Skin epidermis (tissue), 12 donors: Measurements from ENCODE around the gene UNC5C.

Experiments
- H3K27ac ChIP-seq, 21 experiments: fragments of 200-600 bp; sonication (generic) in 11 of 21; one replicate each; pipeline ENCODE4 v1.5.0; 2020; ENCODE audit warnings: mild to moderate bottlenecking in 3 of 21, inconsistent platforms in 2 of 21, moderate library complexity in 2 of 21
- H3K4me3 ChIP-seq, 7 experiments: fragments of 200-600 bp; sonication (generic) in 2 of 7; one replicate each; pipeline ENCODE4 v1.5.0; 2020; ENCODE audit warnings: inconsistent platforms in 2 of 7, mild to moderate bottlenecking in 2 of 7, moderate library complexity in 1 of 7

Gene UNC5C

DNA sequence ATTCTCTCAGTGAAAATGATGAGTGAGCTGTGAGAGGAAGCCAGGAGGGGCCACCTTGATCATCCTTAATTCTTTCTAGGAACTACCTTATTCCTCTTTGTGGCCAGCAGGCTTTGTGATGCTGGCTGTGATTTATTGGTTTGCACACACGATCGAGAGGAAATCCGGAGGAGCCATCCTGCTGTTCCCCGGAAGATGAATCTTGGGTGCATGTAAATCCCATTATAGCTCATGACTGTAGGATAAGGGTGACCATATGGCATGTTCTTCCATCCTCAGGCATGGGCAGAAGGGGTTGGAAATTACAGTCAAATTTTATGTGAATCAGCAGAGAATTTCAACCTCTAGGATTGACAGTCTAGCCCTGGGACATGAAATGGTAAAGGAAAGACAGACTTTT, 254.5 kb downstream of the UNC5C start:
- H3K4me3 ChIP-seq = no peak overlapping the region
- H3K27ac ChIP-seq = no peak overlapping the region

DNA sequence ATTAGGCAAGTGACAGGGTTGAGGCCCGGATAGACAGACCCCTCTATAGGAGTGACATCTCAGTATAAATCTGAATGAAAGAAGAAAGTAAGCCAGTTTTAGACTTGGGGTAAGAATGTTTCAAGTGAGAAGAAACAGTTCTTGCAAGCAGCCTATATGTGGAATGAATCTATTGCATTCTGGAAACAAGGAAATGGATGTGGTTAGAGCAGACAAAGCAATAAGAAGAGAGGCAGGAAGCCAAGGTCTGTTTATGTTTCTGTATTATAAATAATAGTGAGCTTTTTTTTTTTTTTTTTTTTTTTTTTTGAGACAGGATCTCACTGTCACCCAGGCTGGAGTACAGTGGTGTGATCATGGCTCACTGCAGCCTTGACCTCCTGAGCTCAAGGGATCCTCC, 255.8 kb downstream of the UNC5C start:
- H3K4me3 ChIP-seq = no peak overlapping the region
- H3K27ac ChIP-seq = no peak overlapping the region

DNA sequence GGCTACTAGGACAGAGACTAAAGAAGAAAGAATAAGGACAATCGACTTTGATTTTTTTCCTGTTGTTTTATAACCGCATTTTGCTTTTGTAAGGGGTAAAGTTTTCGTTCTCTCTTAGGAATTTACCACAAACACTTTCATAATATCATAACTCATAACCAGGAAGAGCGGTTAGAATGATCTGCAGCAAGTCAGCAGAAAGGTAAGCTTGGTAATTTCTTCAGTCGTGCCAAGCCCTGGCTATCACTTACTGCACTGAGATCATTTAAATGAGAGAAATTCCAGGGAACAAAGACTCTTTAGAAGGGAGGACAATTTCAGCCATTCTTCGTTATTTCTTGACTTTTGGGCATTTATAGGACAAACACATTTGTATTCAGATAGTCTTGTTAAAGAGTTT, 258.1 kb downstream of the UNC5C start:
- Histone ChIP-seq H3K4me3 (no peak overlapping the region), H3K27ac (no peak overlapping the region)

DNA sequence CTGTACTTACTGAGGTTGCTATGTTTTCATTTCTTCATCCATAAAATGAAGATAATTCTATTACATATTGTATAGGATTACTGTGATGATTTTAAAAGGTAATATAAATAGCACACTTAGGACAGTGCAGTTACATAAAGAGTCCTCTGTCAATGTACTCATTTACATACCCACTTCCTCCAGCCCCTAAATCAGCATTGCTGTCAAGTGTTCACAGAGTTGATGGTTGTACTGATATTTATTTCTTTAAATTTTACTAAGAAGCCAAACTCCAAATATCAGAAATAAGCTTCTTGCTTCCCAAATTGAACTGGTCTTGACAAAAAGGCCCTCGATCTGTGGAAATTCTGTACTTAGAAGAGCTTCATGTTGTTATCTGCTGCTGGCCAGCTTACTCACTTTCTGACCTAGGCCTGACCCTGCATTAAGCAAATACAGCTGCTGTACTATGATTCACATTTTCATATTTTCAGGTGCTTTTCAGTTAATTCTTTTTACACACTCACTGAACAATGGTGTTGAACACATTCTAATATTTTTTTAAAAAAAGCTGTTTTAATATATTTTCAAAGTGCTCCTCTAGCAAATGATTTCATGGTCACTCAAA, 259.6 kb downstream of the UNC5C start:
- H3K27ac ChIP-seq = no peak overlapping the region
- no peak overlapping the region for H3K4me3 ChIP-seq

DNA sequence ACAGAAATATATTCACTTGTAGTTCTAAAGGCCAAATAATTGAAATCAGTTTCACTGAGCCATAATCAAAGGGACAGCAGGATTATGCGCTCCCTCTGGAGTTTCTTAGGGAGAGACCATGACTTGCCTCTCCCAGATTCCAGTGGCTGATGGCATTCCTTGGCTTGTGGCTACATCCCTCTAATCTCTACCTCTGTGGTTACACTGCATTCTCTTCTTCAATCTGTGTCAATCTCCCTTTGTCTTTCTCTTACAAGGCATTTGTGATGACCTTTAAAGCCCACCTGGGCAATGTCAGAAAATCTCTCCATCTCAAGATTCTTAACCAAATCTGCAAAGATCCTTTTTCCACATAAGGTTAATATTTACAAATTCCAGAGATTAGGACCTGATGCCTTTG, 260.2 kb downstream of the UNC5C start:
- Histone ChIP-seq H3K4me3 (no peak overlapping the region), H3K27ac (no peak overlapping the region)

DNA sequence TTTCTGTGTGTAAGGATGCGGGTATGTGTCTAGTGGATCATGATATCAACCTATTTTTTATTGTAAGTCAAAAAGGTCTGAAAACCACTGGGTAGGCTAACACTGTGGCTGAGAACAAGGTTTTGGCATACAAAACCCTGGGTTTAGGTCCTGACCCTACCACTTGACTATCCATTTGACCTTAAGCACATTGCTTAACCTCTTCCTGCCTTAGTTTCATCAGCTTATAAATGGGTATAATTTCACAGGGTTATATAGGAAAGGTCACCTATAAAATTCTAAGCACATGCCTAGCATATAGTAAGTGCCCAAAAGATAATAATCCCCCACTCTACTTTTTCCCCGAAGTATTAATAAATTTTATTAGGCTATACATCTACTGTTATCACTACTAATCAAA, 263.0 kb downstream of the UNC5C start:
- H3K4me3 ChIP-seq = no peak overlapping the region

DNA sequence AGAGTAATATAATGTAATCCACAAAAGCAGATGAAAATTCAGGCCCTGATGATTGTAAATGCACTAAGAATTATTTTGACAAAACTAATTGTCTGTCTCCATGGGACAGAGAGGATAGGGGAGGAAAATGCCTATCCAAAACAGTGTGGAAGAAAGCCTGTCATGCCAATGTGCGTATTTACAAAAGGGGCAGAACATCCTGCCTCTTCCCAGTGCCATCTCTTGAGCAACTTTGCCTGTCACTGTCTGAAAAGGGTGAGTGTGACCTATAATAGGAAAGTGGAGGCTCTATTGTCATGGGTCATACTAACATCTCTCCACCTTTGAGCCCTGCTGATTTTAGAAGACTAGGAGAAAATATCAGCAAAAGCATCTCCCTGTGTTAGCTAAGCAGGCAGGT, 264.1 kb downstream of the UNC5C start:
- Histone ChIP-seq H3K4me3 (no peak overlapping the region), H3K27ac (no peak overlapping the region)

More for the DNA sequence above, 263.0 kb downstream of the UNC5C start:
- no peak overlapping the region for H3K27ac ChIP-seq

DNA sequence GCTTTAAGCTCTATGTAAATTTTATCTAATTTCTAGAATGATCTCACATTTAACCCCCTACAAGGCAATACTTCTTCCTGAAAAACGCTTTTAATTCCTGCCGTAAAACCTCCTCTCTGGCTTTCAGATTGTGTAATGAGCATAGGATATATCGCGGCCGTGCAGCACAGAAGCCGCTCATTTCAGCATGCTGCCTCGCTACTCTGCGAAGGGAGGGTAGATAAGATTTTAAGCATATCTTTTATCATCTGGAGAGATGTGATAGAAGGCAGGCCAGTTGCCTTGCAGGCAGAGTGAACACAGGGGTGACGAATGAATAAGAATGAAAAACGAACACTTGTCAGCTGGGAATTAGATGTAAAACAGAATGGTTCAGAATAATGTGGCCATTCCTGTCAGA, 265.5 kb downstream of the UNC5C start:
- Histone ChIP-seq H3K4me3 (no peak overlapping the region), H3K27ac (no peak overlapping the region)

DNA sequence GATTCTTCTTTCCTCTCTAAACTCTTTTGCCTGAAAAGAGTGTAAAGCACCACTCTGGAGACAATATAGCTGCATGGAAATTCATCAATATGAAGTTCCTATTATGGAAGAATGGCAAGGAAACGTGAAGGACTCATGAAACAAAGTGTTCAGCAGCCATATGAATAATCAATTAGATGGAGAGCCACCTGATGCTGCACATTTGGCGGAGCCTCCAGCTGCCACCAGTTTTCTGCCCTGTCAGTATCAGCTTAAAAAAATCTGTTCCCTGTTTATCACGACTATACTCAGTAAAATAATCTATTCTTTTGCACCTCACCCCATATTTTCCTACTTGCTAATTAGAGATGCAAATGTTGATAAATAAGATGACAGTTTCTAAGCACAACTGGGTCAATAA, 276.0 kb downstream of the UNC5C start:
- Histone ChIP-seq H3K27ac (no peak overlapping the region), H3K4me3 (no peak overlapping the region)

DNA sequence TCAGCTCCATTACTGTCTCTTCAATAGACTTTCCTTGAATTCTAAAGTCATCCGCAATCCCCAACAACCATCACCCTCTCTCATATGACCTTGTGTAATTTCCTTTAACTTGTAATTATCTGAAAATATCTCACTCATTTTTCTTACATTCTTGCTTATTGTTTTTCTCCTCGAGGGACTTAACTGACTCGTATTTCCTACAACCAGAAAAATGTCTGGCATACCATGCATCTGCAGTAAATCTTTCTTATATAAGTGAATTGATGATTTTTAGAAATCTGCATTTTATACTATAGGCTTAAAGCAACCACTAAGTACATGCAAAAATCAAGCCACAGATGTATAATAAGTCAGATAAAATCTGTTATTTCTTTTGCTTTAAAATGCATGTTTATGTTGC, 276.7 kb downstream of the UNC5C start:
- Histone ChIP-seq H3K4me3 (no peak overlapping the region), H3K27ac (no peak overlapping the region)

DNA sequence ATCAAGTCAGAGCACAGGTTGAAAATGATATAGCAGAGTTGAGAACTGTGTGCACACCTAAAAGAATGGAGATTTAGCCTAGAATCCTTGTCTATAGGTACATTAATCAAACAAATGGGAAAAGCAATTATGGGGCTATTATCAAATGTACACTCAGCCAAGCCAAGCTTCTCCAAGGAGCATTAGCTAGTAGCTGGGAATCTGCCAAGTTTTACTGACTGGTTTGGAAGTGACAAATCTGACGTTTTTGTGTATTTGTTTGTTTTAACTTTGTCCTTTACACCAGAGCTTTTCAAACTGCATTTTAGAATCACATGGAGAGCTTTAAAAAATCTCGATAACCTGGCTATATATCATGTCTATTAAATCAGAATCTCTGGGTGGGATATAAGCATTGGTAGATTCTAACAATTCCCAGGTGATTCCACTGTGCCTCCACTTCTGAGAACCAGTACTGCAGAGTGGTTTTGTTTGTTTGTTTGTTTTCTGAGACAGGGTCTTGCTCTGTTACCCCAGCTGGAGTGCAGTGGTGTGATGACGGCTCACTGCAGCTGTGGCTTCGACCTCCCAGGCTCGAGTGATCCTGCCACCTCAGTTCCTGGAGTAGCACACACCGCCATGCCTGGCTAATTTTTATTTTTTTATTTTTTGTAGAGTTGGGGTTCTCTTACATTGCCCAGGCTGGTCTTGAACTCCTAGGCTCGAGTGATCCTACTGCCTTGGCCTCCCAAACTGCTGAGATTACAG, 279.8 kb downstream of the UNC5C start:
- Histone ChIP-seq H3K4me3 (no peak overlapping the region), H3K27ac (no peak overlapping the region)

DNA sequence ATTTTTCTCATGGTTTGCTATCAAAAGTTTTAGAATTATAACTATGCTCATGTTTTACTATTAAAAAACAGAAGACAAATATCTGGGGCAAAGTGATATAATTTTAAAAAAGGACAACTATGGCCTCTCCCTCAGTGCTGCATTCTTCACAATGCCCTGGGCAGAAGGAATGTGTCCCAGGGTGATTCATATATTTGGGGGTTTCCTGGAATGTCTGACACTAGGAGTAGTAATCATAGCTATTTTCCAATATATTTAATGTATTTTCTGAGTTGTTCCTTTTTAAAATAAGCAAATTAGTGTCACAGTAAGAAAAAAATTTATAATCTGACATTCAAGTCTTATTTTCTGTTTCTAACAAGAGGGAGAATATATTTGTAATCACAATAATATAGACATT, 281.7 kb downstream of the UNC5C start:
- Histone ChIP-seq H3K4me3 (no peak overlapping the region), H3K27ac (no peak overlapping the region)

DNA sequence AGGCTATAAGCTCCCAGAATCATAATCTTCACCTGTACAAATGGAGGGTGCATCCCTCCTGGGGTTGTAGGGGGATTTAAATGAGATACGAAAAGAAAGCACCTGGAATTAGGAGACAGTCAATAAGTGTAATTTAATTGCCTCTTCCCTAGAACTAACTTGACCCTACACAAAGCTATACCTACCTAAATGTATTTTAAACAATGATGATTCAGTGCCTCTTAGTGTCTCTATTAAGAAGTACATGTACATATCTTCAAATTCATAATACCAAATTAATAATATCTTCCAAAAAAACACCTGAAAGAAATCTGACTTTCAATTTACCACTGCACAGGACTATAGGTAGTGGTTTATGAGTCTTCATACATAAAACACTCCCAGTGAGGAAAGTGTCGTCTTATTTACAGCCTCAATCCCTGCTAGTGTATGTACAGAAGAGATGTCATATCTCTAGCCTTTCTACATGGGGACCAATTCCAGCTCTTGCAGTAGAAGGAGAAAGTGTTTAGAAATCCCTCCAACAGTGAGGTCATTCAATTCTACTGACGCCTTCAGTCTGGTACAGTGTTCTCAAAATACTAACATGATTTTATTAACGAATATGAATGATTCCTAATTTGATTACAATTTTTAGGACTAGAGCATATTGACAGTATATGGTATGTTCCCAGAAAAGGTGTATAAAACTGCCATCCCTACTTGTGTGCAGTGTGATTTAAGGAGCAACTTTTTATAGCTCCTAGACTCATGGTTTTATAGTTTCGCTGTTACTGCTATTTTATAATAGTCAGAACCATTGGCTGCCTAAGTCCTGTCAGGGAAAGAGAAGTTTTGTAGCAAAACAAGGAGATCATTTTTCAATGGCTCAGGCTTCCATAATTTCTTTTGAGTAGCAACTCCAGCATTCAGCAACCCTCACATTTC, 282.7 kb downstream of the UNC5C start:
- Histone ChIP-seq H3K27ac (no peak overlapping the region), H3K4me3 (no peak overlapping the region)

DNA sequence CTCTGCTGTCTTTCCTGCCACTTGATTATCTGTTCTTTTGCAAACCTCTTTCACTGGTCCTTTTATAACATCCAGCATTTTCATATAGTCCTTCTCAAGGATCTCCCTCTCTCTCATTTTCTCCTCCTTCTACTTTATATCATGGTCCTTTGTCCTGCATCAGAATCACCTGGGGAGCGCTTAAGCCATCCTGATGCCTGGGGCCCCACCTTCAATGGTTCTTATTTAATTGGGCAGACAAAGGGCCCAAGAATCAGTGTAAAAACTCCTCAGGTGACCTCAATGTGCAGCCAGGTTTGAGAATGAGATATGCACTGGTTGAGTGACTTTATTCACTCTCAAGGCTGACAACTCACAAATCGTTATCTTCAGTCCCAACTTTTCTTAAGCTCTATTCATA, 283.9 kb downstream of the UNC5C start:
- H3K4me3 ChIP-seq = no peak overlapping the region
- H3K27ac ChIP-seq = no peak overlapping the region

DNA sequence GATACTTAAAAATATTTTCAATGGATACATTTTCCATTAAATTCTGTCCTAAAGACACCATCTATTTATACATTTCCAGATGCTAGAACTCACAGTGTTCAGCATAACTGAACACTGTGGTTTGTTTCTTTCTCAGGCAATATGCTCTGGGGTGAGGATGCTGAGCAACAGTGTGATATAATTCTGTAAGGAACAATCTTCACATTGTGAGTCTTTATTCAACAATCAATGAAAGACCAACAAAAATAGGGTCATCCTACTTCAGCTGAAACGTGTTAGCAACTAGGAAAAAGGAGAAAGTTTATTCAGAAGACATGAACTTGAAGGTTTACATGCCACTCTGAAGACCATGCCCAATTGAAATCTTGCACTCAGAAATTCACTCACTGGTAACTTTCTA, 284.8 kb downstream of the UNC5C start:
- H3K27ac ChIP-seq = no peak overlapping the region
- no peak overlapping the region for H3K4me3 ChIP-seq

DNA sequence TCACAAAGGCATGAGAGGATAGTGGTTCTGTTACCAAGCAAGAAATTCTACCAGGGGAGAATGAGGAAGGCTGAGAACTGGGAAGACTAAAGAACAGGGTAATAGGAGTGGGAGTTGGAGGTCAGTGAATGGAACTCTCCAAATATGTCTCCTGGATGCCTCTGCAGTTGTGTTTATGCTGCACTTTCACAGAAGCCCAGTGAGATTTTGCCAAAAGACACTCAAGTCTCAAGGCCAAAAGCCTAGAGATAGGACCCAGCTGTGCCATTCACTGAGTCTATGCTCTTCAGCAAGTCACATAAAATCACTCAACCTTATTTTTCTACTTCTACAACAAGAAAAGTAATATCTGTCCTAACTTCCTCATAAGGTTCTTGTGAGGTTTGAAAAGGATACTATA, 285.4 kb downstream of the UNC5C start:
- Histone ChIP-seq H3K4me3 (no peak overlapping the region), H3K27ac (no peak overlapping the region)

DNA sequence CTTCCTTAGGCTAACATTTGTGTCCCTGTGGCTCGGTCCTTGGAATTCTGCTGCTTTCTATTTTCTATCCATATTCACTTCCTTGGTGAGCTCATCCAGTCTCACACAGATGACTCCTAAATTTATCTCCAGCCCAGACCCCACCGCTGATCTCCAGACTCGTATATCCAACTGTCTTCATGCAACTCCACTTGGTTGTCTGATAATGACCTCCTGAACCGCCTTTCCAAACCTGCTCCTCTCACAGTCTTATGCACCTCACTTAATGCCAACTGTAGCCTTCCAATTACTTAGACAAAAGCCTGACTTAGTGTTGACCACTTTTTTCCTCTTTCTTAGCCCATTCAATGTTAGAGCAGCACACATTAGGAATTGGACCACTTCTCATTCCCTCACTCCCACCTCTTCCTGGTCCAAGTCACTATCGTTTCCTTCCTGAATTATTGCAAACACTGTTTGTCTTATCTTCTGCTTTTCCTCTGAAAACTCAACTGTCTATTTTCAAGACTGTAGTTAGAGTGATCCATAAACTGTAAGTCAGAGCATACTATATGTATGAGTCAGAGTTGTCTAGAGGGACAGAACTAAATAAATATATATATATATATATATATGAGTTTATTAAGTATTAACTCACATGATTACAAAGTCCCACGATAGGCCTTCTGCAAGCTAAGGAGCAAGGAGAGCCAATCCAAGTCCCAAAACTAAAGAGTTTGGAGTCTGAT, 292.5 kb downstream of the UNC5C start:
- no peak overlapping the region for H3K4me3 ChIP-seq
- no peak overlapping the region for H3K27ac ChIP-seq

DNA sequence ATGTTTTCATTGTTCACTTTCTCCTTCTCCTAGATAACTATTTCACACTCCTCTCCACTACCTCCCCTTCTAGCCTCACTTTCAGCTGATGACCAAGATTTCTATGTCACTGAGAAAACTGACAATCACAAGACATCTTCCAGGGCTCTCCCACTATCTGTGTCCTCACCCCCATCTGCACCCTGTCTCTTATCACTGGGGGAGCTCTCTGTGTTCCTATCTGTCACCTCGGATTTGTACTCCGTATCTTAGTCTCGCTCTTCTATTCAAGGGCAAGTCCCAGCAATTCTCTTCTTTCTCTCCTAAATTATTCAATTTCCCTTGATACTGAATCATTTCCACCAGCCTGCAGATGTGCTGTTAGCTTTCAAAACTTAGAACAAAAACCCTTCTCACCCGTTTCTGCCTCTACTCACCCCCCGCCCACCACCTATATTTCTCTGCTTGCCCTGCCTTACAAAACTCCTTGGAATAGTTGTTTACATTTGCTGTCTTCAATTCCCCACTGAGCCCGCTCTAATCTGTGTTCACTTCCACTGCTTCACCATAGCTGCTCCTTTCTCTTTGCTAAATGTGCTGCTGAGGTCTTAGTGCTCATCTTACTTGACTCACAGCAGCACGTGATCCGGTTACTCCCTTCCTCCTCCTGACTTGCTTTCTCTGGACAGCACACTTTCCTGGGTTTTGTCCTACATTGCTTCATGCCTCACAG, 293.2 kb downstream of the UNC5C start:
- H3K27ac ChIP-seq = no peak overlapping the region
- no peak overlapping the region for H3K4me3 ChIP-seq

DNA sequence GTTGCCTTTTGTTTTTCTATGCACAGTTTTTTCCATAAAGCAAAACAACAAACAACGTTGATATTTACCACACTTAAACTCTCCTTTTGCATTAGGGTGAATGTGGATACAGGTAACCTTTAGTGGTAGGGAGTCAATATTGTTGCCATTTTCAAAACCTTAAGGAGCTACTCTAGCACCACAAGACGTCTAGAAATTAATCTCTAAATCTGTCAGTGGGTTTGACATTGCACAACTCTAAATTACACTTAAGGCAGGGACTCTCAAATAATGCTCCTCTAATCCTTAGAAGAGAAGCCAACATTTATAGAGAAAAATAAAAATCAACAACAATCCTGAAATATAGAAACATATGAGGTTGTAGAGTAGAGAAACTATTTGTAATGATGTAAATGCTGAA, 297.2 kb downstream of the UNC5C start:
- Histone ChIP-seq H3K4me3 (no peak overlapping the region), H3K27ac (no peak overlapping the region)
